Fibroblast of mammary gland (primary cell): ENCODE data around the gene PLK5.

ENCODE experiments used
- DNase-seq: peaks from one replicate; pipeline ENCODE4 v3.0.0-alpha.2; 2010; ENCODE audit warnings: low read depth
- H3K4me3 ChIP-seq: 2 replicates; pipeline ENCODE4 v1.5.1; 2011; ENCODE audit warnings: low read depth, mild to moderate bottlenecking, low read length, moderate library complexity; ENCODE audit not compliant: control insufficient read depth
- TF ChIP-seq, protein P1 (sequence below): conservative IDR thresholded peaks from 2 replicates; pipeline ENCODE4 v1.5.1; 2011; ENCODE audit warnings: low read depth, low read length, inconsistent platforms; ENCODE audit not compliant: control insufficient read depth, insufficient read depth

The PLK5 gene

DNA sequence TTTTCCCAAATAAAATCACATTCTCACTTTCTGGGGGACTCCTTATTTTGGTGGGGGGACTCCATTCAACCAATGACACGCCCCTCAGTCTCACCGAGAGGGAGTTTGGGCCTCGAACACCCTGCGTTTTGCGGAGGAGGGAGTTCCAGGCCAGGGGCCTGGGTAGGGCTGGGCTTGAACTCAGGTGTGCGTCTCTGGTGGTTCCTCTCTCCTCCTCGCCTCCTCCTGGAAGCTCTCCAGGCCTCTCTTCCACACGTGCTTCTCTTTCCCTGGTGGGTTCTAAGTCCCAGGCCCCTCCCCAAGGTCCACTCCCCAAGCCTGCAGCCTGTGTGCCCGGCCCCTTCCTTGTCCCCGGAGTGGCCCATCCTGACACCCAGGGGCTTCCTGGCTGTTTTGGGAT lies 29.5 kb downstream of the PLK5 start:
- DNase-seq = no peak
- TF ChIP-seq, protein P1, sequence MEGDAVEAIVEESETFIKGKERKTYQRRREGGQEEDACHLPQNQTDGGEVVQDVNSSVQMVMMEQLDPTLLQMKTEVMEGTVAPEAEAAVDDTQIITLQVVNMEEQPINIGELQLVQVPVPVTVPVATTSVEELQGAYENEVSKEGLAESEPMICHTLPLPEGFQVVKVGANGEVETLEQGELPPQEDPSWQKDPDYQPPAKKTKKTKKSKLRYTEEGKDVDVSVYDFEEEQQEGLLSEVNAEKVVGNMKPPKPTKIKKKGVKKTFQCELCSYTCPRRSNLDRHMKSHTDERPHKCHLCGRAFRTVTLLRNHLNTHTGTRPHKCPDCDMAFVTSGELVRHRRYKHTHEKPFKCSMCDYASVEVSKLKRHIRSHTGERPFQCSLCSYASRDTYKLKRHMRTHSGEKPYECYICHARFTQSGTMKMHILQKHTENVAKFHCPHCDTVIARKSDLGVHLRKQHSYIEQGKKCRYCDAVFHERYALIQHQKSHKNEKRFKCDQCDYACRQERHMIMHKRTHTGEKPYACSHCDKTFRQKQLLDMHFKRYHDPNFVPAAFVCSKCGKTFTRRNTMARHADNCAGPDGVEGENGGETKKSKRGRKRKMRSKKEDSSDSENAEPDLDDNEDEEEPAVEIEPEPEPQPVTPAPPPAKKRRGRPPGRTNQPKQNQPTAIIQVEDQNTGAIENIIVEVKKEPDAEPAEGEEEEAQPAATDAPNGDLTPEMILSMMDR = no peak
- H3K4me3 ChIP-seq = no peak overlapping the region

DNA sequence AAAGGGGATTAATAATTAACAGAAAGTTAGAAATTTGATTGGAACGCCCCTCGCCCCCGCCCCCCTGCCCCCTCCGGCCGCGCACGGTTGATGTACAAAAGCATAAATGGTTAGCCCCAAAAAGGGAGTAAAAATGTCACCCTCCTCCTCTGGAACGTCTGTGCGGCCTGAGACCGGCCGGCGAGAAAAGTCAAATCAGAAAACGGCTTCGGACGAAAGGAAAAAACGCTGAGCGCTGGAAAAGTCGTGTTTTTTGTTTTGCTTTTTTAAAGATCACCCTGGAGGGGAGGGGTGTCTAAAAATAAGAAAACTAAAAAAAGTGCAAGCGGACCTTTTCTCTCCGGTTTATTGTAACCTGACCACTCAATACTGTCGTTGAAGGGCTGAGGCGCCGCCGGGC lies 31.1 kb downstream of the PLK5 start:
- no peak for DNase-seq
- TF ChIP-seq, protein P1 = no peak
- no peak overlapping the region for H3K4me3 ChIP-seq

DNA sequence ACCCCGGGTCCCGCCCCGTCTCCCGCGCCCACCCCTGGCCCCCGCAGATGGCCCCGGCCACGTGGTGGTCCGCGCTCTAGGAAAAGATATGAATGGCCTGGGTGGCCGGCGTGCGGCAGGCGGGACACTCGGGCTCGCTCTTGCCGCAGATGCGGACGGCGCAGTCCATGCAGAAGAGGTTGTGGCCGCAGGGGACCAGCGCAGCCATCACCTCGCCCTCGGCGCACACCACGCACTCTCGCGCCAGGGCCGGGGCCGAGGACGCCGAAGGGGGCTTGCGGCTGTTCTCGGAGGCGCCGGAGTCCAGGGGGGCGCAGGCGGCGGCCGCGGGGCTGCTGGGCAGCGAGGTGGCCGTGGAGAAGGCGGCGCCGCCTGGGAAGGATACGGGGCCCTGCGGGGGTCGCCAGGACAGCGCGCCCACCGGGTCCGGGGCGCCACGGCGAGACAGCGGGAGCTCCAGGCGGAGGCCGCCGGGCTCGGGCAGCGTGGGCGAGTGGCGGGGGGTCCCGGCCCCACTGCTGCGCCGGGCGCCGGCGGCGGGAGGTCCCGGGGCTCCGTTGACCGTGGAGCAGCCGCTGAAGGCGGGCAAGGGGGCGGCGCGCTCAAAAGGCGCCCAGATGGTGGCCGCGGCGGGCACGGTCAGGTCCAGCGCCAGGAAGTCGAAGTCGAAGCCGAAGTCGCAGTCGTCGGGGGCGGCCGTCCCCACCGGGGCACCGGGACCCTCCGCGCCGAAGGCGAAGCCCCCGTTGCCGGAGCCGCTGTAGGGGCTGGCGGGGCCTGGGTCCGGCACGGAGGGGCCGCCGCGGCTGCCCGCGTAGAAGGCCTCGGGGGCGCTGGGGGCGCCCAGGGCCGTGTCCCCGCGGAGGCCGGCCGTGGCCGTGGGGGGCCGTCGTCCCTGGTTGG lies 31.9 kb downstream of the PLK5 start:
- TF ChIP-seq, protein P1 = no peak
- no peak overlapping the region for H3K4me3 ChIP-seq
- DNase-seq = no peak

DNA sequence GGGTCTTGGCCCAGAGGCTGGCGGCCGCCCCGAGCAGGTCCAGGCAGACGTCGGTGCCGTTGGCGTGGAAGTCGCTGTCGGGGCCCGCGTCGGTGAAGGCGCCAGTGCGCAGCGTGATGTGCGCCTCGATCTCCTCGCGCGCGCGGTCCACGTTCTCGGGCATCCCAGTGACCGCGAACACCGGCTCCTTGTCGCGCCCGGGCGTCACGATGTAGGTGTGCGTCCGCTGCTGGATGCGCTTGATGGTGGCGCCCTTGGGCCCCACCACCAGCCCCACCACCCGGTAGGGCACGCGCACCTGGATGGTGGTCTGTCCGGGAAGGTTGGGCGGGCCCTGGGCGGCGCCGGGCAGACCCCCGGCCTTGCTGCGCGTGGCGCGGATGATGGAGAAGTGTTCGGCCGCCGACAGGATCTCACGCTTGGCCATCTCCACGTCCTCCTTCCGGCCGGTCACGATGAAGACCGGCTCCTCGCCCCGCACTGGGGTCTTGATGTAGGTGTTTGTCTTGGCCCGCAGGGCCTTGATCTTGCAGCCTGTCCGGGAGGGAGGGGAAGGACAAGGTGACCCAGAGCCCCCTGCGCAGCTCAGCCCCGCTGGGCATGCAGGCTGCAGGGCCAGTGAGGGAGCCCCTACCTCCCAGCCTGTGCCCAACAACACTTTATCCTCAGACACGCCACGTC lies 32.7 kb downstream of the PLK5 start:
- H3K4me3 ChIP-seq = no peak overlapping the region
- DNase-seq = no peak
- TF ChIP-seq, protein P1 = no peak

DNA sequence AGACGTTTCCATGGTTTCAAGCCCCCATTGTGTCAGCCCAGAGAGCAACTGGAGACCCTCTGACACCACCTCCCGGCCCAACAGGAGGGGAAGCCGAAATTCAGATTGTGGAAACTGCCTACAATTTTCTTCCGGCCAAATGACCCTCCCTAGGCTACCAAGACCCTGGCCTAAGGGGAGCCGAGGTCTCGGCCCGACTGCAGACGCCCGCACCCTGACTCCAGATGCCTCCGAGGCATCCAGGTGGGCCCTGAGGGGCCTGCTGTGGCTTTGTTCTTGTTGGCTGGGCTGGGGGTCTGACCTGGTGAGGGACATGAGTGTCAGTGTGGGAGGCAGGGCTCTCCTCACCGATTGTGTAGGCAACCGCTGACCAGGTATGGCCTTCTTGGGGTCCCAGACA lies 34.7 kb downstream of the PLK5 start:
- no peak overlapping the region for H3K4me3 ChIP-seq
- TF ChIP-seq, protein P1 = no peak
- DNase-seq = no peak

DNA sequence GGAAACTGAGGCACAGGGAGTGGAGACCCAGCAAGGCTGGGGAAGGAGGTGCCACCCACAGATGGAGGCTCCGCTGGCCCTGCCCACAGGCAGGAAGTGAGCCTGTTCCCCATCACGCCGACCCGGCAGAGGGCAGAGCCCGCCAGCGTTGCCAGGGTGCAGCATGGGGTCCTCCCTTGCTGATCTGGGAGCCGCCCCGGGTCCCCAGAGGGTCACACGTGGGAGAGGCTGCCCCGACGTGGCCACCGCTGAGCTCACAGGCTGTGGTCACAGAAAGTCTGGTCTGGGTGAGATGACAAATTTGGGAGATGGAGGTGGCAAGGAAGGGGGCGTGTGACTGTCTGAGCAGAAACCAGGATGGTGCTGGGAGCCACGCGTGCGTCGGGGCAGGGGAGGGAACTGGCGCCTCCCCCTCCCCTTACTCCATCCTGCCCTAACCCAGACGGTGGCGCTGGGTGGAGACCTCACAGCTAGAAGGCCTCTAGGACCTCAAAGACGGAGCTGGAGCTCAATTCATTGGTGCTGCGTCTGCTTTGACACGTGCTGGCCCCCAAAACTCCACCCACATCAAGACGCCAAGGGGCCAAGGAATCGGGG lies 36.5 kb downstream of the PLK5 start:
- TF ChIP-seq, protein P1 = no peak
- H3K4me3 ChIP-seq = no peak overlapping the region

More for the DNA sequence above, 36.5 kb downstream of the PLK5 start:
- no peak for DNase-seq
